Gastroesophageal sphincter (tissue), 4 donors: ENCODE results near the gene PTPN6. TPM values are rescaled to one million over a fixed set of nuclear protein-coding genes. Genes with fewer than 3 reads are reported as not detected.

ENCODE experiments used
- ATAC-seq: fragments of 150-250 bp; one replicate; pipeline ENCODE4 v1.9.1; 2016; ENCODE audit warnings: mild to moderate bottlenecking, moderate library complexity
- H3K27ac ChIP-seq, 4 donors: fragments of 200-600 bp; sonication (generic) in 3 of 4; 1 replicate in 3 of 4; 2 replicates in 1 of 4; pipeline ENCODE4 v1.5.1; 2016 to 2019
- H3K27me3 ChIP-seq: fragments of 200-600 bp; sonication (generic); one replicate; pipeline ENCODE4 v1.5.1; 2019
- H3K36me3 ChIP-seq, 2 donors: fragments of 200-600 bp; sonication (generic); one replicate each; pipeline ENCODE4 v1.5.1; 2019; ENCODE audit warnings: control low read depth in 1 of 2
- H3K4me1 ChIP-seq, 3 donors: fragments of 200-600 bp; sonication (generic); 1 replicate in 2 of 3; 2 replicates in 1 of 3; pipeline ENCODE4 v1.5.1; 2016 to 2019; ENCODE audit warnings: control low read depth in 2 of 3
- H3K4me3 ChIP-seq, 2 donors: fragments of 200-600 bp; sonication (generic); one replicate each; pipeline ENCODE4 v1.5.1; 2019; ENCODE audit warnings: mild to moderate bottlenecking in 1 of 2, moderate library complexity in 1 of 2
- H3K9me3 ChIP-seq, 3 donors: fragments of 200-600 bp; sonication (generic); one replicate each; pipeline ENCODE4 v1.5.1; 2017 to 2019; ENCODE audit warnings: control low read depth in 2 of 3
- CTCF ChIP-seq, 4 experiments: fragments of 200-600 bp in 2 of 4; fragments of 450-650 bp in 2 of 4; sonication (generic) in 1 of 4; IDR thresholded peaks; one replicate each; pipeline ENCODE4 v1.5.1; 2017 to 2019; ENCODE audit warnings: antibody characterized with exemption in 4 of 4, mild to moderate bottlenecking in 2 of 4, moderate library complexity in 2 of 4
- EP300 ChIP-seq: sonication (generic); formaldehyde crosslinking; IDR thresholded peaks from one replicate; pipeline ENCODE4 v1.6.1; 2017; ENCODE audit warnings: antibody characterized with exemption, mild to moderate bottlenecking
- POLR2A ChIP-seq, 2 donors: fragments of 450-650 bp; IDR thresholded peaks; one replicate each; pipeline ENCODE4 v1.6.1; 2017; ENCODE audit warnings: antibody characterized with exemption in 2 of 2, mild to moderate bottlenecking in 2 of 2, moderate library complexity in 1 of 2
- POLR2AphosphoS5 ChIP-seq: sonication (generic); formaldehyde crosslinking; IDR thresholded peaks from one replicate; pipeline ENCODE4 v1.6.1; 2017; ENCODE audit warnings: antibody characterized with exemption
- WGBS, 2 donors: methylation state at CpG; one replicate each; pipeline ENCODE4 v1.1.5; 2018; ENCODE audit warnings: low coverage in 1 of 2; 5-methylcytosine and 5-hydroxymethylcytosine counted together
- total RNA-seq, 4 donors: library from RNA; depleted of rRNA; stranded (reverse); fragments of >200 nt; gene quantifications; one replicate each; pipeline ENCODE4 v1.1.0, GENCODE V29; 2016

The PTPN6 gene
- total RNA-seq, 4 donors from 2014 or later: 2.6 to 15.9 (median 7.5) TPM

- Histone ChIP-seq H3K27ac (peak overlapping the region; percentile 90 to 96 (median 94)), H3K27me3 (no peaks in the 10 kb centered on the region), H3K9me3 (no peaks in the 10 kb centered on the region), H3K36me3 (peaks cover 0 to 59% of the 10 kb centered on the region in 2 donors), H3K4me1 (peaks cover 0 to 80% (median 26%) of the 10 kb centered on the region in 3 donors), H3K4me3 (peak overlapping the region; percentile 64 to 74)
- TF ChIP-seq POLR2A (IDR thresholded peaks at IDR 0.05) (no peak), EP300 (no peak), CTCF (IDR thresholded peaks at IDR 0.05) (no peak), POLR2AphosphoS5 (no peak)
- 0 to 1% methylated on average over 11 to 13 of the region's 13 CpGs for WGBS, 2 donors
- ATAC-seq: peak; percentile 76
These were observed 7.8 kb upstream of the PTPN6 start for GRCh38 chr12:6943389-6943721.

- Histone ChIP-seq H3K4me1 (peaks cover 0 to 75% (median 21%) of the 10 kb centered on the region in 3 donors), H3K27ac (peak within 1 kb of the TSS; percentile 90 to 96 (median 94)), H3K9me3 (no peaks in the 10 kb centered on the region), H3K27me3 (no peaks in the 10 kb centered on the region), H3K36me3 (peaks cover 0 to 58% of the 10 kb centered on the region in 2 donors), H3K4me3 (peak within 1 kb of the TSS; percentile 64 to 74)
- WGBS, 2 donors: 0 to 6% methylated on average over 11 to 18 of the region's 31 CpGs
- peak; percentile 72 for ATAC-seq
- TF ChIP-seq POLR2AphosphoS5 (peak; percentile 99), POLR2A (IDR thresholded peaks at IDR 0.05) (peak; percentile 95 to 98), CTCF (IDR thresholded peaks at IDR 0.05) (no peak), EP300 (no peak)
These were observed 7.3 kb upstream of the PTPN6 start, which contains the start of the genes C12orf57 and RNU7-1 for GRCh38 chr12:6943722-6944380. C12orf57 (plus strand) TSS chr12:6944022; CDS start chr12:6944122, 100 bp downstream. RNU7-1 (plus strand) TSS chr12:6943816.

- TF ChIP-seq POLR2AphosphoS5: peak; percentile 81
- peak in 1 of 2 donors; percentile 6 for TF ChIP-seq POLR2A (IDR thresholded peaks at IDR 0.05)
- no peak for TF ChIP-seq EP300
- peak in 3 of 4 experiments; percentile 89 to 97 (median 96) for TF ChIP-seq CTCF (IDR thresholded peaks at IDR 0.05)
- Histone ChIP-seq H3K36me3 (peaks cover 0 to 50% of the 10 kb centered on the region in 2 donors), H3K4me3 (peak overlapping the region; percentile 64 to 74), H3K27ac (peak overlapping the region; percentile 90 to 96 (median 94)), H3K27me3 (no peaks in the 10 kb centered on the region), H3K9me3 (no peaks in the 10 kb centered on the region), H3K4me1 (peaks cover 0 to 68% (median 18%) of the 10 kb centered on the region in 3 donors)
- ATAC-seq: peak; percentile 79
- 5 to 6% methylated on average over 7 to 8 of the region's 48 CpGs for WGBS, 2 donors
These were observed 6.6 kb upstream of the PTPN6 start for GRCh38 chr12:6944381-6945186.

GRCh38 chr12:6945613-6946012 is 5.5 kb upstream of the PTPN6 start:
- H3K4me3 ChIP-seq: no peak overlapping the region
- H3K27me3 ChIP-seq: no peaks in the 10 kb centered on the region
- TF ChIP-seq CTCF (IDR thresholded peaks at IDR 0.05) (no peak), POLR2AphosphoS5 (no peak), EP300 (no peak), POLR2A (IDR thresholded peaks at IDR 0.05) (no peak)
- no peak for ATAC-seq
- peaks cover 0 to 40% of the 10 kb centered on the region in 2 donors for H3K36me3 ChIP-seq
- 73% methylated on average over 5 of the region's 11 CpGs; no CpG with 5 or more reads in 1 of the 2 donors for WGBS, 2 donors
- peaks cover 0 to 57% (median 18%) of the 10 kb centered on the region in 3 donors for H3K4me1 ChIP-seq
- H3K27ac ChIP-seq: peak overlapping the region in 3 of 4 donors; percentile 94 to 96 (median 95)
- H3K9me3 ChIP-seq: no peaks in the 10 kb centered on the region
